Neural crest cell (in vitro differentiated cells): ENCODE results near the gene SIPA1L2. TPM values are rescaled to one million over a fixed set of nuclear protein-coding genes. Genes with fewer than 3 reads are reported as not detected.

Source experiments
- DNase-seq: peaks from one replicate; pipeline ENCODE4 v3.0.0; 2021; ENCODE audit warnings: low read depth, mixed read lengths, low spot score
- H3K27ac Mint-ChIP-seq: one replicate; pipeline ENCODE4 v1.8.0; 2021; ENCODE audit warnings: mild to moderate bottlenecking, mixed read lengths; ENCODE audit not compliant: unreplicated experiment
- H3K27me3 Mint-ChIP-seq: 2 replicates; pipeline ENCODE4 v1.8.0; 2021; ENCODE audit warnings: low read depth, mild to moderate bottlenecking, mixed read lengths
- H3K36me3 Mint-ChIP-seq: 2 replicates; pipeline ENCODE4 v1.8.0; 2021; ENCODE audit warnings: low read depth, mild to moderate bottlenecking, mixed read lengths
- H3K4me1 Mint-ChIP-seq: 2 replicates; pipeline ENCODE4 v1.8.0; 2021; ENCODE audit warnings: mixed read lengths
- H3K4me3 Mint-ChIP-seq: one replicate; pipeline ENCODE4 v1.8.0; 2021; ENCODE audit warnings: mild to moderate bottlenecking, mixed read lengths
- H3K9me3 Mint-ChIP-seq: 2 replicates; pipeline ENCODE4 v1.8.0; 2021; ENCODE audit warnings: mixed read lengths
- total RNA-seq: library from RNA; stranded (reverse); gene quantifications from 2 replicates; pipeline ENCODE4 v1.2.1, GENCODE V29; 2021
- TF ChIP-seq, protein P1 (sequence below): fragments of 200-600 bp; sonication (generic); conservative IDR thresholded peaks from 2 replicates; pipeline ENCODE4 v1.5.0; 2021; ENCODE audit warnings: antibody characterized with exemption, mild to moderate bottlenecking

SIPA1L2 gene
- total RNA-seq, 1 donor from 2014 or later = 38.7 TPM

DNA sequence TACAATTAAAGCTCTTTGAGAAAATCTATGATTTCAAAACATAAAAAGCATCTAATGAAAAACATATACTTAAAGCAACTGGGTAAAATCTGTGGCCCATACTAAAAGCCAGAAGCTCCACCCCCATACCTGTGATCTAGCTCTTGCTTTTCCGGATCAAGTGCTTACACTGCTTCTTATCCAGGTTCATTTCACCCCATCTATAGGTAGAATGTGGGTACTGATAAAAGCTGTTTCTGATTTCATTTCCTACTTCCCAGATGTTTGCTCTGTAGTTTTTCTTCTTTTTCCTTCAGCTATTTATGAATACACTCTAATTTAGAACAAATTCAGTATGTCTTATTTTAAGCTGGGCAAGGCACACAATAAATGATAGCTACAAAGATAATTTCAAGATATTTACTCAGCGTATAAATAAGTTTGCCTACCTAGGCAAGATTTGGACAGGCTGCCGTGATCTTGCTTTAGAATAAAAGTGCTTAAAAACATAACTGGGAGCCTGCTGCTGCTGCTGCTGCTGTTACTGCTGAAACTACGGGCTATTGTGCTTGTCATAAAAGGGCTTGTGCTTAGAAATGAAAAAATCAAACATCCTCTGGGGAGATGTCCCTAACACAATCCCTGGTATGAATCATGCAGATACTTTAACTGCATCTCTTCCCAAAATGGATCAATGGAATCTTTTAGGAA is 2.1 kb downstream of the SIPA1L2 start:
- DNase-seq = no peak
- Mint-ChIP-seq H3K4me3 (peak overlapping the region; percentile 94), H3K36me3 (no peaks in the 10 kb centered on the region), H3K9me3 (no peaks in the 10 kb centered on the region), H3K27ac (no peak overlapping the region), H3K4me1 (peaks cover 61% of the 10 kb centered on the region), H3K27me3 (no peaks in the 10 kb centered on the region)
- TF ChIP-seq, protein P1, sequence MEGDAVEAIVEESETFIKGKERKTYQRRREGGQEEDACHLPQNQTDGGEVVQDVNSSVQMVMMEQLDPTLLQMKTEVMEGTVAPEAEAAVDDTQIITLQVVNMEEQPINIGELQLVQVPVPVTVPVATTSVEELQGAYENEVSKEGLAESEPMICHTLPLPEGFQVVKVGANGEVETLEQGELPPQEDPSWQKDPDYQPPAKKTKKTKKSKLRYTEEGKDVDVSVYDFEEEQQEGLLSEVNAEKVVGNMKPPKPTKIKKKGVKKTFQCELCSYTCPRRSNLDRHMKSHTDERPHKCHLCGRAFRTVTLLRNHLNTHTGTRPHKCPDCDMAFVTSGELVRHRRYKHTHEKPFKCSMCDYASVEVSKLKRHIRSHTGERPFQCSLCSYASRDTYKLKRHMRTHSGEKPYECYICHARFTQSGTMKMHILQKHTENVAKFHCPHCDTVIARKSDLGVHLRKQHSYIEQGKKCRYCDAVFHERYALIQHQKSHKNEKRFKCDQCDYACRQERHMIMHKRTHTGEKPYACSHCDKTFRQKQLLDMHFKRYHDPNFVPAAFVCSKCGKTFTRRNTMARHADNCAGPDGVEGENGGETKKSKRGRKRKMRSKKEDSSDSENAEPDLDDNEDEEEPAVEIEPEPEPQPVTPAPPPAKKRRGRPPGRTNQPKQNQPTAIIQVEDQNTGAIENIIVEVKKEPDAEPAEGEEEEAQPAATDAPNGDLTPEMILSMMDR = peak; percentile 73

DNA sequence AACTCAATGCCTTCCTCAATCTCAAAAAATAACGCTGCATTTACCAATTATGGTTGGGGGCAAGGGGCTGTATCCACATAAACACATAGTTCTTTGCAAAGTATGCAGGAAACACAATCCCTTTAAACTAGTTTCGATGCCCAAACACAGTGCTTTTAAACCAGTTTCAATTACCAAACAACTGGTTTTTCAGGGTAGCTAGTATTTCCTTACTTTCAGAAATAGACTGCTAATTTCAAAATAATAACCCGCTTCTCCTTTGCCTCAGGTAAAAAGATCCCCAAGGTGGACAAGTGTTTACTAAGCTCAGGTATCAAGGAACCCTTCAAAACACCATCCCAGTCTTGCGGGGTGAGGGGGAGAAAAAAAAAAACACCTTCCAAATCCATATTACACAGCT is 2.8 kb downstream of the SIPA1L2 start:
- H3K4me3 Mint-ChIP-seq = peak overlapping the region; percentile 94
- H3K27ac Mint-ChIP-seq = no peak overlapping the region
- TF ChIP-seq, protein P1 = no peak
- DNase-seq = no peak
- no peaks in the 10 kb centered on the region for H3K36me3 Mint-ChIP-seq
- H3K9me3 Mint-ChIP-seq = no peaks in the 10 kb centered on the region
- no peaks in the 10 kb centered on the region for H3K27me3 Mint-ChIP-seq
- H3K4me1 Mint-ChIP-seq = peaks cover 66% of the 10 kb centered on the region

DNA sequence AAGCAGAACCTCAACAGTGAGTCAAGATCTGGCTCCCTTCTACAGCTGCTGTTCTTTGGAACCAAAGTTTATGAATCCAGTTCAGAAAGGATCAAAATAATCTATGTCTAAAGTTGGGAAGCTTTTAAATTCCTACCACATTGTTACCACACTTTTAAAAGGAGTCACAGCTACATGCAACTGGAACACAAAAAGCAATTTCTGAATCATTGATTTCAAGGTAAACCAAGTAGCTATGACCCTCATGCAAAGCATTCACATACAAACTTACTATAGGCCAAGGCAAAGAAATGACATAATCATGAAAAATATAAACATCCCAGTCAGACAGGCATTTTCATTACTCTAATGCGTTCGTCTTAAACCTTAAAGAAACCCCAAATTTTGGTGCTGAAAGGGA is 3.5 kb downstream of the SIPA1L2 start:
- H3K27me3 Mint-ChIP-seq = no peaks in the 10 kb centered on the region
- H3K4me1 Mint-ChIP-seq = peaks cover 69% of the 10 kb centered on the region
- H3K36me3 Mint-ChIP-seq = no peaks in the 10 kb centered on the region
- H3K4me3 Mint-ChIP-seq = peak overlapping the region; percentile 33
- no peak for DNase-seq
- no peak overlapping the region for H3K27ac Mint-ChIP-seq
- TF ChIP-seq, protein P1 = no peak
- H3K9me3 Mint-ChIP-seq = no peaks in the 10 kb centered on the region

DNA sequence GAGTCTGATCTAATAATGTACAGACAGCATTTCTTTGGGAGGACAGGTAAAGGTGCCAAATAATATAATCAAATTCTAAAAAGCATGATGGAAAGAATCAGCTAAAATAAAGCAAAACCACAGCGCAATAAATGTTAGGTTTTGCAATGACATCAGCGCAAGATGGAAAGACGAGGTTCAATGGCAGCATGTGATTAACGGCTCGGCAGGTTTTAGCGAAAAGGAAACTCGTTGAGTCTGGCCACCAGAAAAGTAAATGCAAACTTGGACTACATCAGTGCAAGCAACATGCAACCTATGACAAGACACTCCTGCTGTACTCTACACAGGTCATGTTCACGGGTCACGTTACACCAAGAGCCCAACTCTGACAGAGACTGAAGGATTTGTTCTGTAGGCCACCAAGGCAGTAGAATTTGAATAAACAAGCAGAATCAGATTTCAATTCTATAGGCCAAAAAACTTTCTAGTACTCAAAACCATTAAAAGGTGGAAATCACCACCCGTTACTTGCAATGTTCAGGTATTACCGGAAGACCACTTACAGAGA is 4.5 kb downstream of the SIPA1L2 start:
- no peaks in the 10 kb centered on the region for H3K9me3 Mint-ChIP-seq
- H3K27me3 Mint-ChIP-seq = no peaks in the 10 kb centered on the region
- no peak overlapping the region for H3K27ac Mint-ChIP-seq
- H3K4me1 Mint-ChIP-seq = peaks cover 74% of the 10 kb centered on the region
- no peaks in the 10 kb centered on the region for H3K36me3 Mint-ChIP-seq
- TF ChIP-seq, protein P1 = no peak
- H3K4me3 Mint-ChIP-seq = peak overlapping the region; percentile 12
- no peak for DNase-seq

DNA sequence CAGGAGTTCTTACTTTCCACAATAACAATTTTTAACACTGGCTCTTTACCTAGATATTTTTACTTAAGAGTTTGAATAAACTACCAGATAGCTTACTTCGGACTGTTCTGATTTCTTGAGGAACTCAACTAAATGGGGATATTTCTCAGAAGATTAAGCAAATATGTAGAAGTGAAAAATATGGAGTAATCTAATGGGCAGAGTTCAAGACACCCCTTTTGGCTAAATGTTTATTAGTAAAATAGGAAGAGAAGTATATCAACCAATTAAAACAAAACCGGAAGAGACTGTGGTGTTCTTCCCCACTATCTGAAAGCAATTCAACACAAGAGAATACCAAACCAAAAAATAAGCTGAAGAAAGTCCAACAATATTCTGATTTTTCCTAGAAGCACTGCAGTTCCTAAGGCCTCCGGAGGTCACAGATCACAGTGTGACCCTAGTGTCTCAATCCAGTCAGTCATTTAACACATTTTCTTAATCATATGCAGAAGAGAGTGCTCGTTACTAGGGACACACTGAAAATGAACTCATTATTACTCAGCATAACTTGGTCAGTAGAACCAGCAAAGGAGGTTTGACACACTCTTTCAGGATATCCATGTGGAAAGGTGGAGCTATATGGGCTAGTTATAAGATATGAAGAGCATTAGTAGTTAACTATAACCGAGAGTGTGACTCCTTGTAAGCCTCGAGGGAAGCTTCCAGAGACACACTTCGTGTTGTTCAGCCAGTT is 5.2 kb downstream of the SIPA1L2 start:
- Mint-ChIP-seq H3K36me3 (no peaks in the 10 kb centered on the region), H3K4me1 (peaks cover 78% of the 10 kb centered on the region), H3K9me3 (no peaks in the 10 kb centered on the region), H3K4me3 (peak overlapping the region; percentile 12), H3K27ac (no peak overlapping the region), H3K27me3 (no peaks in the 10 kb centered on the region)
- no peak for DNase-seq
- TF ChIP-seq, protein P1 = no peak
